Measurements from ENCODE around the gene FNBP1L. TPM values are rescaled to one million over a fixed set of nuclear protein-coding genes. Genes with fewer than 3 reads are reported as not detected.

The FNBP1L gene
- polyA plus RNA-seq, 1 donor (not counting 4 experiments of a cell fraction or from before 2014, with no cell fraction given): 22.9 TPM

- no peak overlapping the region for H3K4me3 ChIP-seq (ENCODE audit: control insufficient read depth in 2 of 3, extremely low read depth in 1 of 3, insufficient read depth in 2 of 3, low read depth in 1 of 3, low read length in 3 of 3)
- no peak overlapping the region for H2AFZ ChIP-seq (ENCODE audit: control insufficient read depth, low read length)
- H3K9me1 ChIP-seq (ENCODE audit: control insufficient read depth, extremely low read depth, insufficient read depth, low read length): peaks cover 3% of the 10 kb centered on the region
- peaks cover 16% of the 10 kb centered on the region for H3K4me1 ChIP-seq (ENCODE audit: control insufficient read depth, extremely low read depth, insufficient read depth, low read length)
- no peak for FAIRE-seq
- H3K27ac ChIP-seq (ENCODE audit: control insufficient read depth, insufficient read depth, low read length): no peak overlapping the region
- no peak overlapping the region for H3K9ac ChIP-seq (ENCODE audit: control insufficient read depth, extremely low read depth, insufficient read depth, low read length)
- no peaks in the 10 kb centered on the region for H3K9me3 ChIP-seq (ENCODE audit: control insufficient read depth, low read depth, low read length)
- peaks cover 2% of the 10 kb centered on the region for H4K20me1 ChIP-seq (ENCODE audit: control insufficient read depth, extremely low read depth, insufficient read depth, low read length)
- no peaks in the 10 kb centered on the region for H3K27me3 ChIP-seq (ENCODE audit: control insufficient read depth, extremely low read depth, insufficient read depth, low read length)
- dilution Hi-C loops (cut with MboI; ENCODE audit: extremely low pct_ligation_motif_present, low sequenced_read_pairs): no loop called here
- DNase-seq (ENCODE audit: low read depth, low spot score): no peak
- no peaks in the 10 kb centered on the region for H3K36me3 ChIP-seq (ENCODE audit: control insufficient read depth in 2 of 2, extremely low read depth in 1 of 2, insufficient read depth in 2 of 2, low read length in 2 of 2)
- no peak overlapping the region for H3K4me2 ChIP-seq (ENCODE audit: control insufficient read depth, extremely low read depth, insufficient read depth, low read depth, low read length)
- H3K79me2 ChIP-seq (ENCODE audit: control insufficient read depth, insufficient read depth, low read length): no peaks in the 10 kb centered on the region
- no peak for TF ChIP-seq EZH2 (IDR thresholded peaks at IDR 0.05; ENCODE audit: low read length)
- no peak for TF ChIP-seq CTCF (optimal IDR thresholded peaks at IDR 0.05 in 1 of 3, IDR thresholded peaks at IDR 0.05 in 1 of 3, conservative IDR thresholded peaks at IDR 0.05 in 1 of 3; ENCODE audit: extremely low read depth in 1 of 3, insufficient read depth in 2 of 3, low read length in 3 of 3)
Measured at GRCh38 chr1:93518516-93518915, 70.6 kb downstream of the FNBP1L start.

DNA sequence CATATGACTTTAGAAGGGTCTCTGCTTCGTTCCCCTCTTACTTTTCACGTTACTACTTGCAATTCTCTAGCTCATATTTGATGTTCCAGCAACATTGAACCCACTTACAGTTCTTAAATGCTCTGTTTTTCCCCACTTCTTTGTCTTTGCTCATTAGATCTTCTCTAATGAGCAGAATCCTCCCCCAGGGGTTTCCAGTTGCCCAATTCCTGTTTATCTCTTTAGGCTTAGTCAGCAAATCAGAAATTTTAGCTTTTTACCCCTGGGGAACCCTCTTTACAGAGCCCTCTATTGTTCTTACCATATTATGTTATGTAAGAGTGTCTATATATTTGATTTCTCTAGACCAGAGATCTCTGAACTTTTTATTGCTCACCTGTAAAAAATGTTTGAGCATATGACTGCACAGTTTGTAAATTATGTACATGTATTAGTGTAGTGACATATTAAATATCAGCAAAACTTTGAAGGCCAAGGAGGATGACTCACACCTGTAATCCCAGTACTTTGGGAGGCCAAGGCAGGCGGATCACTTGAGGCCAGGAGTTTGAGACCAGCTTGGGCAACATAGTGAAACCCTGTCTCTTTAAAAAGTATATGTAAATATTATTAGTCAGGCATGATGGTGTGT lies 71.4 kb downstream of the FNBP1L start:
- no peaks in the 10 kb centered on the region for H3K27me3 ChIP-seq (ENCODE audit: control insufficient read depth, extremely low read depth, insufficient read depth, low read length)
- H3K79me2 ChIP-seq (ENCODE audit: control insufficient read depth, insufficient read depth, low read length): no peaks in the 10 kb centered on the region
- H3K4me2 ChIP-seq (ENCODE audit: control insufficient read depth, extremely low read depth, insufficient read depth, low read depth, low read length): peak overlapping the region; percentile 39
- dilution Hi-C loops (cut with MboI; ENCODE audit: extremely low pct_ligation_motif_present, low sequenced_read_pairs): no loop called here
- H3K4me1 ChIP-seq (ENCODE audit: control insufficient read depth, extremely low read depth, insufficient read depth, low read length): peaks cover 16% of the 10 kb centered on the region
- peak; percentile 44 for DNase-seq (ENCODE audit: low read depth, low spot score)
- H3K9ac ChIP-seq (ENCODE audit: control insufficient read depth, extremely low read depth, insufficient read depth, low read length): no peak overlapping the region
- H3K9me1 ChIP-seq (ENCODE audit: control insufficient read depth, extremely low read depth, insufficient read depth, low read length): peaks cover 3% of the 10 kb centered on the region
- no peaks in the 10 kb centered on the region for H3K36me3 ChIP-seq (ENCODE audit: control insufficient read depth in 2 of 2, extremely low read depth in 1 of 2, insufficient read depth in 2 of 2, low read length in 2 of 2)
- no peak overlapping the region for H3K4me3 ChIP-seq (ENCODE audit: control insufficient read depth in 2 of 3, extremely low read depth in 1 of 3, insufficient read depth in 2 of 3, low read depth in 1 of 3, low read length in 3 of 3)
- H3K9me3 ChIP-seq (ENCODE audit: control insufficient read depth, low read depth, low read length): no peaks in the 10 kb centered on the region
- no peak overlapping the region for H2AFZ ChIP-seq (ENCODE audit: control insufficient read depth, low read length)
- no peak for FAIRE-seq
- H3K27ac ChIP-seq (ENCODE audit: control insufficient read depth, insufficient read depth, low read length): peak overlapping the region; percentile 31
- TF ChIP-seq CTCF (optimal IDR thresholded peaks at IDR 0.05 in 1 of 3, IDR thresholded peaks at IDR 0.05 in 1 of 3, conservative IDR thresholded peaks at IDR 0.05 in 1 of 3; ENCODE audit: extremely low read depth in 1 of 3, insufficient read depth in 2 of 3, low read length in 3 of 3): no peak
- TF ChIP-seq EZH2 (IDR thresholded peaks at IDR 0.05; ENCODE audit: low read length): no peak
- peaks cover 2% of the 10 kb centered on the region for H4K20me1 ChIP-seq (ENCODE audit: control insufficient read depth, extremely low read depth, insufficient read depth, low read length)
